ENCODE data around the gene C2orf66. TPM values are rescaled to one million over a fixed set of nuclear protein-coding genes. Genes with fewer than 3 reads are reported as not detected.

Gene C2orf66
- total and polyA plus RNA-seq, 8 donors = 0.05 TPM; not detected in 7

DNA sequence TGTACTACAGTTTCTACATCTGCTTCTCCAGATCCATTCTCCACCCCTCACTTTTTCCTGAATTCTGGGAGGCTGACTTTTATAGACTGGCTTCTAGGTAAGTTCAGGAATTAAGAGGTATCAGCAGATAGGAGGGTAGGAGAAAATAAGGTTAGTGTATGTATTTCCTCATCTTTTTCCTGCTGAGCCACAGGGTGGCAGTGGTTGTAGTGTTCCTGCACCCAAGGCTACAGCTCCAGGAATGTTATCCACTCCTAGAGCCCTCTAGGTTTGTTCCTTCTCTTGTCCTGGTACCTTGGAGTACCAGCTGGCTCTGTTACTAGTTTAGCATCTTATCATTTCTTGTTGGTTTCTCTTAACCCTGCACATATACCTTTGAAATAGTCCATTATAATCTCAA lies 40.7 kb upstream of the C2orf66 start:
- no peaks in the 10 kb centered on the region for H3K27me3 ChIP-seq
- TF ChIP-seq, protein P1, sequence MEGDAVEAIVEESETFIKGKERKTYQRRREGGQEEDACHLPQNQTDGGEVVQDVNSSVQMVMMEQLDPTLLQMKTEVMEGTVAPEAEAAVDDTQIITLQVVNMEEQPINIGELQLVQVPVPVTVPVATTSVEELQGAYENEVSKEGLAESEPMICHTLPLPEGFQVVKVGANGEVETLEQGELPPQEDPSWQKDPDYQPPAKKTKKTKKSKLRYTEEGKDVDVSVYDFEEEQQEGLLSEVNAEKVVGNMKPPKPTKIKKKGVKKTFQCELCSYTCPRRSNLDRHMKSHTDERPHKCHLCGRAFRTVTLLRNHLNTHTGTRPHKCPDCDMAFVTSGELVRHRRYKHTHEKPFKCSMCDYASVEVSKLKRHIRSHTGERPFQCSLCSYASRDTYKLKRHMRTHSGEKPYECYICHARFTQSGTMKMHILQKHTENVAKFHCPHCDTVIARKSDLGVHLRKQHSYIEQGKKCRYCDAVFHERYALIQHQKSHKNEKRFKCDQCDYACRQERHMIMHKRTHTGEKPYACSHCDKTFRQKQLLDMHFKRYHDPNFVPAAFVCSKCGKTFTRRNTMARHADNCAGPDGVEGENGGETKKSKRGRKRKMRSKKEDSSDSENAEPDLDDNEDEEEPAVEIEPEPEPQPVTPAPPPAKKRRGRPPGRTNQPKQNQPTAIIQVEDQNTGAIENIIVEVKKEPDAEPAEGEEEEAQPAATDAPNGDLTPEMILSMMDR (IDR thresholded peaks at IDR 0.05) = peak in 2 of 7 experiments; percentile 7 to 10
- TF ChIP-seq EP300 (IDR thresholded peaks at IDR 0.05) = no peak
- peaks cover 0 to 14% (median 9%) of the 10 kb centered on the region in 4 donors for H3K36me3 ChIP-seq
- no peaks in the 10 kb centered on the region for H3K9me3 ChIP-seq
- H3K4me3 ChIP-seq = no peak overlapping the region
- H3K27ac ChIP-seq = no peak overlapping the region
- intact Hi-C loops (cut with DNase I; ENCODE audit: low total_unique reads) = no loop called here
- peak in 1 of 2 donors; percentile 73 for DNase-seq
- H3K4me1 ChIP-seq = no peaks in the 10 kb centered on the region

DNA sequence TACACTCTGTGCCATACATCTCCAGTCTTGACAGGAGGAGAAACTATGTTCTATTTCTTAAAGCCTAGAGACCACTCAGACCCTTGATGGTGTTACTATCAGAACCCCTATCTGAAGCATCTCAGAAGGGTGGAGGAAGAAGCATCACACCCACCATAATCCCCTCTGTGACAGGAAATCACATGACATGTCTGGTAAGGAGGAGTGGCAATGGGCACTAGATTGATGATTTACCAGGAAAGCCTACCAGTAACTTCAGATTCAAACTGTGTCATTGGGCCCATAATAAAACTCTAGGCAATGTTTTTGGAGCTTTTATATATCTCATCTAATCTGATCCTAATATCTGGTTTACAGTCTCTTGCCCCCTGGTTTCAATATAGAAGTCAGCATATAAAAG lies 37.1 kb upstream of the C2orf66 start:
- Histone ChIP-seq H3K27me3 (no peaks in the 10 kb centered on the region), H3K4me1 (no peaks in the 10 kb centered on the region), H3K36me3 (peaks cover 0 to 30% (median 23%) of the 10 kb centered on the region in 4 donors), H3K27ac (no peak overlapping the region), H3K4me3 (no peak overlapping the region), H3K9me3 (no peaks in the 10 kb centered on the region)
- no peak for DNase-seq
- TF ChIP-seq, protein P1 (IDR thresholded peaks at IDR 0.05) = no peak
- TF ChIP-seq EP300 (IDR thresholded peaks at IDR 0.05) (no peak), POLR2AphosphoS5 (IDR thresholded peaks at IDR 0.05) (no peak), POLR2A (IDR thresholded peaks at IDR 0.05) (no peak)
- intact Hi-C loops (cut with DNase I; ENCODE audit: low total_unique reads) = no loop called here

GRCh38 chr2:196845371-196845770 lies 36.2 kb upstream of the C2orf66 start:
- Histone ChIP-seq H3K27ac (no peak overlapping the region), H3K4me1 (no peaks in the 10 kb centered on the region), H3K36me3 (peaks cover 0 to 39% (median 29%) of the 10 kb centered on the region in 4 donors), H3K9me3 (no peaks in the 10 kb centered on the region), H3K4me3 (no peak overlapping the region), H3K27me3 (no peaks in the 10 kb centered on the region)
- WGBS, 5 donors = 83 to 91% (median 90%) methylated on average over 3 of the region's 3 CpGs
- intact Hi-C loops (cut with DNase I; ENCODE audit: low total_unique reads) = no loop called here
- TF ChIP-seq, protein P1 (IDR thresholded peaks at IDR 0.05) = no peak
- no peak for TF ChIP-seq POLR2AphosphoS5 (IDR thresholded peaks at IDR 0.05)
- TF ChIP-seq POLR2A (IDR thresholded peaks at IDR 0.05) = no peak
- TF ChIP-seq EP300 (IDR thresholded peaks at IDR 0.05) = no peak
- no peak for DNase-seq

DNA sequence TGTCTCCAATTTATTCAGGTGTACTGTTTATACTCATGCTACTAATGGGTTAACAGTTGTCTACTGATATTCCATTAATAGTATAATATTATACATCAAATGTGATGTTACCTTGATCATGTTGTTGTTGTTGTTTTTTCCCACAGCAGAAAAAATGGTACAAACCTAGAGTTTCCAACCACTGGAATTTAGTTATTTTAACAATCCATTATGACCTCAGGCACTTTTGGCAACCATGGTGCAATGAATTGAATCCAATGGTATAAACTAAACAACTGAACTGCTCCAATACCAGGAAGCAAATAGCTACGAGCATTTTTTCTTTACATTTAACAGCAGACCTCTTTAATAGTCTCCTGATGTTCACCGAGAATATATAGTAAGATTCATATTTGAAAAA lies 31.0 kb upstream of the C2orf66 start:
- TF ChIP-seq EP300 (IDR thresholded peaks at IDR 0.05) = no peak
- TF ChIP-seq POLR2A (IDR thresholded peaks at IDR 0.05) = no peak
- TF ChIP-seq, protein P1 (IDR thresholded peaks at IDR 0.05) = no peak
- no peak for TF ChIP-seq POLR2AphosphoS5 (IDR thresholded peaks at IDR 0.05)
- no peak overlapping the region for H3K4me3 ChIP-seq
- no peaks in the 10 kb centered on the region for H3K27me3 ChIP-seq
- H3K9me3 ChIP-seq = no peaks in the 10 kb centered on the region
- no peak for DNase-seq
- H3K27ac ChIP-seq = no peak overlapping the region
- 91 to 96% (median 94%) methylated on average over 2 of the region's 2 CpGs for whole genome bisulfite sequencing, 5 donors
- H3K36me3 ChIP-seq = peaks cover 0 to 54% (median 45%) of the 10 kb centered on the region in 4 donors
- H3K4me1 ChIP-seq = no peaks in the 10 kb centered on the region
- intact Hi-C loops (cut with DNase I; ENCODE audit: low total_unique reads) = no loop called here

Data from stomach (tissue), 9 donors.